Thoracic aorta (tissue), 2 donors: ENCODE results near the gene BABAM2. TPM values are rescaled to one million over a fixed set of nuclear protein-coding genes. Genes with fewer than 3 reads are reported as not detected.
"Not testable (repeated sequence)": the region's sequence is repeated elsewhere in the genome, so short reads cannot be mapped to it uniquely, and the experiment has no call there.

Experiments used
- ATAC-seq: fragments of 150-250 bp; one replicate; pipeline ENCODE4 v1.8.0; 2017; ENCODE audit warnings: low read depth; ENCODE audit not compliant: insufficient number of reproducible peaks, low FRiP score
- DNase-seq: peaks from one replicate; pipeline ENCODE4 v3.0.0-alpha.2; 2020; ENCODE audit warnings: low spot score
- H3K27ac ChIP-seq, 2 donors: fragments of 200-600 bp; sonication (generic); 1 replicate in 1 of 2; 2 replicates in 1 of 2; pipeline ENCODE4 v1.5.1; 2016; ENCODE audit warnings: mild to moderate bottlenecking in 2 of 2, moderate library complexity in 2 of 2
- H3K27me3 ChIP-seq: fragments of 200-600 bp; sonication (generic); replicated peaks from 2 replicates; pipeline ENCODE4 v1.6.0; 2016; ENCODE audit warnings: mild to moderate bottlenecking; ENCODE audit not compliant: insufficient read depth
- H3K36me3 ChIP-seq: fragments of 200-600 bp; sonication (generic); one replicate; pipeline ENCODE4 v1.5.1; 2016
- H3K4me1 ChIP-seq, 2 donors: fragments of 200-600 bp; sonication (generic); 1 replicate in 1 of 2; 2 replicates in 1 of 2; pipeline versions ENCODE4 v1.5.1 to v1.6.0; 2016; ENCODE audit warnings: low read depth in 2 of 2, mild to moderate bottlenecking in 1 of 2; ENCODE audit not compliant: control insufficient read depth in 1 of 2
- H3K4me3 ChIP-seq: fragments of 200-600 bp; sonication (generic); 2 replicates; pipeline ENCODE4 v1.5.1; 2016; ENCODE audit warnings: mild to moderate bottlenecking
- H3K9me3 ChIP-seq: fragments of 200-600 bp; sonication (generic); 2 replicates; pipeline ENCODE4 v1.5.1; 2016
- total RNA-seq, 2 donors: library from RNA; depleted of rRNA; stranded (reverse); fragments of >200 nt; gene quantifications; one replicate each; pipeline versions ENCODE4 v1.1.0 to v1.2.3, GENCODE V29; 2016
- TF ChIP-seq, protein P1 (sequence below): fragments of 200-600 bp; sonication (generic); IDR thresholded peaks from one replicate; pipeline ENCODE4 v1.5.1; 2019; ENCODE audit warnings: antibody characterized with exemption

BABAM2 gene
- total RNA-seq, 2 donors from 2014 or later: 24.7 to 32.8 TPM

DNA sequence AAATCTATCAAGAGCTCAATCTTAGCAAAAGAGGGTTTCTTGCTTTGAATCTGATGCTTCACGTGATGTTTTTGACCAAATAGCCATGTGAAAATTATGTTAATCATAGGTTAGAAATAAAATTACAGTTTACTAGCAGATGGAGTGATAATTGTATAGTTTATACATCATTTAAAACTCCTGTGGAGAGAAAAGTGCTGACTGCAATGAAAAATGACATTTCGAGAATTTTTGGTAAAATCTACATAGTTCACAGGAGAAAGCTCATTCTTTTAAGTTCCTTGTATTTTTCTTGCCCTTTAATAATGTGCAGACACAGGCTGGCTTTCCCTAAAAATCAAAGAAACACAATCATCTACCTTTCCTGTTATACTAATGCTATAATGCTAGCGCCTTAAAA lies 33.6 kb upstream of the BABAM2 start:
- Histone ChIP-seq H3K36me3 (no peaks in the 10 kb centered on the region), H3K4me3 (no peak overlapping the region), H3K9me3 (no peaks in the 10 kb centered on the region), H3K4me1 (peaks cover 0 to 7% of the 10 kb centered on the region in 2 donors), H3K27ac (no peak overlapping the region), H3K27me3 (no peaks in the 10 kb centered on the region)
- ATAC-seq (no peak), DNase-seq (no peak)
- TF ChIP-seq, protein P1, sequence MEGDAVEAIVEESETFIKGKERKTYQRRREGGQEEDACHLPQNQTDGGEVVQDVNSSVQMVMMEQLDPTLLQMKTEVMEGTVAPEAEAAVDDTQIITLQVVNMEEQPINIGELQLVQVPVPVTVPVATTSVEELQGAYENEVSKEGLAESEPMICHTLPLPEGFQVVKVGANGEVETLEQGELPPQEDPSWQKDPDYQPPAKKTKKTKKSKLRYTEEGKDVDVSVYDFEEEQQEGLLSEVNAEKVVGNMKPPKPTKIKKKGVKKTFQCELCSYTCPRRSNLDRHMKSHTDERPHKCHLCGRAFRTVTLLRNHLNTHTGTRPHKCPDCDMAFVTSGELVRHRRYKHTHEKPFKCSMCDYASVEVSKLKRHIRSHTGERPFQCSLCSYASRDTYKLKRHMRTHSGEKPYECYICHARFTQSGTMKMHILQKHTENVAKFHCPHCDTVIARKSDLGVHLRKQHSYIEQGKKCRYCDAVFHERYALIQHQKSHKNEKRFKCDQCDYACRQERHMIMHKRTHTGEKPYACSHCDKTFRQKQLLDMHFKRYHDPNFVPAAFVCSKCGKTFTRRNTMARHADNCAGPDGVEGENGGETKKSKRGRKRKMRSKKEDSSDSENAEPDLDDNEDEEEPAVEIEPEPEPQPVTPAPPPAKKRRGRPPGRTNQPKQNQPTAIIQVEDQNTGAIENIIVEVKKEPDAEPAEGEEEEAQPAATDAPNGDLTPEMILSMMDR: no peak

DNA sequence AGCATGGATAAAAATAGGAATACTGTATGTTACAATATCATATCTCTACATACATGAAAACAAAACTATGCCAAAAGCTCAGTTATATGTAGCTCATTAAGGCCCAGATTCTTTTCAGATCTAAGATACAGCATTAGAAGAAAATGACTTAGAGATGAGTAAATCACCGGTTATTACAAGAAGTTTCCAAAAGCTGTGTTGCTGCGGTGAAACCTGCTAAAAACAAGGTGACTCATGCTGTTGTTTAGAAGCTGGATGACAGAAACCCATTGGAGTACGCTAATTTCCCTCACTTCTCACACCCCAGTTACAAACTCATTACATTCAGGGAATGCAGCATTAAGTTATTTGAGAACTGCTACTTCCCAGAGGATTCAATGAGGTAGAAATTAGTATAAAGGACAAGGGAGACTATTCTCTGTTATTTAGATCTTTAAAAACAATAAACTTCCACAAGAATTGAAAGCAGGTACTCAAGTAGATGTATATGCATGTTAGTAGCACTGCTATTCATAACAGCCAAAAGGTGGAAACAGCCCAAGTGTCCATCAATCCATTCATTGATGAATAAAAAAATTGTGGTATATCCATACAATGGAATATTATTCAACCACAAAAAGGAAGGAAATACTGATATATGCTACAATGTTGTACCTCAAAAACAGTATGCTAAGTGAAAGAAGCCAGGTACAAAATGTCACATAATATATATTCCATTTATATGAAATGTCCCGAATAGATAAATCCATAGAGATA lies 32.9 kb upstream of the BABAM2 start:
- TF ChIP-seq, protein P1: no peak
- H3K4me3 ChIP-seq: no peak overlapping the region
- H3K36me3 ChIP-seq: no peaks in the 10 kb centered on the region
- no peaks in the 10 kb centered on the region for H3K9me3 ChIP-seq
- H3K4me1 ChIP-seq: peaks cover 0 to 7% of the 10 kb centered on the region in 2 donors
- H3K27me3 ChIP-seq: no peaks in the 10 kb centered on the region
- ATAC-seq (no peak), DNase-seq (no peak)
- H3K27ac ChIP-seq: no peak overlapping the region

DNA sequence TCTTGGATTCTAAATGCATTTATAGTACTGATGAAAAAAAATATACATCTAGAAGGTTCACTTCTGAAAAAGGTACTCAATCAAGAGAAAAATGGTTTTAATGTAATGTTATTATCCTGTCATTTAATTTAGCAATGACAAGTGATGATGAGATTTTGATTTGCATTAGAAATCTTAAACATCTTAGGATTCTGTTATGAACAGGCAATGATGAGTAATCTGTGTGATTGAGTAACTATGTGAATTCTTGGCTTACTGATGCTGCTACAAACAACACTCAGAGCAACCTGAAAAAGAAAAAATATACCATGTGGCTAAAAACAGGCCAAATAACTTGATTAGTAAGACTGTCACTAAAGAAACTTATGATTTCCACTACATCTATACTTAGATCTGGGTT lies 30.4 kb upstream of the BABAM2 start:
- H3K9me3 ChIP-seq: no peaks in the 10 kb centered on the region
- ATAC-seq (no peak), DNase-seq (no peak)
- no peak overlapping the region for H3K4me3 ChIP-seq
- no peaks in the 10 kb centered on the region for H3K27me3 ChIP-seq
- no peaks in the 10 kb centered on the region for H3K36me3 ChIP-seq
- H3K27ac ChIP-seq: no peak overlapping the region
- peaks cover 0 to 7% of the 10 kb centered on the region in 2 donors for H3K4me1 ChIP-seq
- TF ChIP-seq, protein P1: no peak

DNA sequence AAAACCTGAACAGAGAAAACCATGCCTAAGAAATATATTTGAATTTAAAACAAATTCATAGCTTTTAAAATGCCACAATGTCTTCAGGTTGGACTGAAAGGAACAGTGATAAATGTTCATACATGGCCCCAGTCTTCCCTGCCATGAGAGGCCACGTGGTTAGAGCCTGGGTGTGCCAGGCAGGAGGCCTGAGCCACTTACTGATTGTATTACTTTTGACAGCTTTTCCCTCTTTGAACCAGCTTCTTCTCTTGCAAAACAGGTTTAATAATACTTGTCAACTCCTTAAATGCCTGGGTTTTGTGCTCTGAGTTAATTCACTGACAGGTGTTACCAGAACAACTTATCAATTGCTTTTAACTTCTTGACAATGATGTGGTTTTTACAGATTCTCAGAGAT lies 27.4 kb upstream of the BABAM2 start:
- Histone ChIP-seq H3K27ac (no peak overlapping the region), H3K36me3 (no peaks in the 10 kb centered on the region), H3K27me3 (no peaks in the 10 kb centered on the region), H3K9me3 (no peaks in the 10 kb centered on the region), H3K4me3 (no peak overlapping the region), H3K4me1 (no peaks in the 10 kb centered on the region)
- TF ChIP-seq, protein P1: no peak
- no peak for DNase-seq
- ATAC-seq: no peak

DNA sequence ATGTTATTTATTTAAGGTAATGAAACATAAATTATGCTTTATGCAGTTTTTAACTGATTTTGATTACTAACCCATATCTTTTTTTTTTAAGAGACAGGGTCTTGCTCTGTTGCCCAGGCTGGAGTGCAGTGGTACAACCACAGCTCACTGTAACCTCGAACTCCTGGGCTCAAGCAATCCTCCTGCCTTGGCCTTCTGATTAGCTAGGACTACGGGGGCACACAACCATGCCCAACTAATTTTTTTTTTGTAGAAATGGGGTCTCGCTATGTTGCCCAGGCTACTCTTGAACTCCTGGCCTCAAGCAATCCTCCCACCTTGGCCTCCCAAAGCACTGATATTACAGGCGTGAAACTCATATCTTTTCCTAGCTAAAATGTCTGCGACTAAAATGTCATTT lies 26.6 kb upstream of the BABAM2 start:
- H3K27me3 ChIP-seq, DNase-seq, H3K36me3 ChIP-seq, H3K27ac ChIP-seq, ATAC-seq, H3K9me3 ChIP-seq, H3K4me1 ChIP-seq, H3K4me3 ChIP-seq: not testable (repeated sequence)

DNA sequence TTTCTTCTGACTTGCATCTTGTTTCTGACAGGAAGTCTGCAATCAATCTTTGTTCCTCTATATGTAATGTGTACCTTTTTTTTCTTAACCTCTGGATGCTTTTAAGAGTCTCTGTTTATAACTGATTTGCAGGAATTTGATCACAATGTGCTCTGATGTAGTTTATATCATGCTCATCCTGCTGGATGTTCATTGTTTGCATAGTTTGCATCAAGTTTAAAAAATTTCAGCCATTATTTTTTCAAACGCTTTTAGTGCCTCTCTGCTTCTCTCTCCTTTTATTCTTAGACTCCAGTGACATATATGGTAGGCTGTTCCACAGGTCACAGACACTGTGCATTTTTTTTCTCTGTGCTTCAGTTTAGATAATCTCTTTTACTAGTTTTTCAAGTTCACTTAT lies 24.3 kb upstream of the BABAM2 start:
- H3K4me3 ChIP-seq: no peak overlapping the region
- H3K4me1 ChIP-seq: no peaks in the 10 kb centered on the region
- H3K9me3 ChIP-seq: no peaks in the 10 kb centered on the region
- H3K27ac ChIP-seq: no peak overlapping the region
- no peak for DNase-seq
- H3K27me3 ChIP-seq: no peaks in the 10 kb centered on the region
- TF ChIP-seq, protein P1: no peak
- H3K36me3 ChIP-seq: no peaks in the 10 kb centered on the region
- no peak for ATAC-seq
